Left ventricle myocardium inferior (tissue), 1 donor: ENCODE results near the gene USH1C. TPM values are rescaled to one million over a fixed set of nuclear protein-coding genes. Genes with fewer than 3 reads are reported as not detected.

Experiments used
- DNase-seq: peaks from one replicate; pipeline ENCODE4 v3.0.0-alpha.2; 2020
- H3K27ac ChIP-seq: fragments of 200-600 bp; replicated peaks from 2 replicates; pipeline ENCODE4 v1.8.0; 2021
- H3K27me3 ChIP-seq: fragments of 200-600 bp; 2 replicates; pipeline ENCODE4 v1.8.0; 2021; ENCODE audit warnings: low read depth
- H3K36me3 ChIP-seq: fragments of 200-600 bp; 2 replicates; pipeline ENCODE4 v1.8.0; 2021
- H3K4me1 ChIP-seq: fragments of 200-600 bp; 2 replicates; pipeline ENCODE4 v1.8.0; 2021
- H3K4me3 ChIP-seq: fragments of 200-600 bp; 2 replicates; pipeline ENCODE4 v1.8.0; 2021; ENCODE audit warnings: mild to moderate bottlenecking, moderate library complexity
- H3K9me3 ChIP-seq: fragments of 200-600 bp; replicated peaks from 2 replicates; pipeline ENCODE4 v1.8.0; 2021
- CTCF ChIP-seq: fragments of 200-600 bp; IDR thresholded peaks from 2 replicates; pipeline ENCODE4 v1.8.0; 2021; ENCODE audit warnings: antibody characterized with exemption, mild to moderate bottlenecking, borderline replicate concordance
- intact Hi-C: fragments of 100-400 bp; cut with micrococcal nuclease; formaldehyde crosslinking; loops from one replicate; pipeline ENCODE4 v1.11.0; 2022
- total RNA-seq: library from RNA; stranded (reverse); fragmentation: NEBNext Ultra II Directional; extraction: Animal tissue kit (Norgen Biotek cat#: 25700); gene quantifications from one replicate; pipeline ENCODE4 v1.2.1, GENCODE V29; 2021
- donor health status: DM: no; HTN: yes; CAD: no; lungs with severe emphysema.

The USH1C gene
- total RNA-seq, 1 donor from 2014 or later: not detected

DNA sequence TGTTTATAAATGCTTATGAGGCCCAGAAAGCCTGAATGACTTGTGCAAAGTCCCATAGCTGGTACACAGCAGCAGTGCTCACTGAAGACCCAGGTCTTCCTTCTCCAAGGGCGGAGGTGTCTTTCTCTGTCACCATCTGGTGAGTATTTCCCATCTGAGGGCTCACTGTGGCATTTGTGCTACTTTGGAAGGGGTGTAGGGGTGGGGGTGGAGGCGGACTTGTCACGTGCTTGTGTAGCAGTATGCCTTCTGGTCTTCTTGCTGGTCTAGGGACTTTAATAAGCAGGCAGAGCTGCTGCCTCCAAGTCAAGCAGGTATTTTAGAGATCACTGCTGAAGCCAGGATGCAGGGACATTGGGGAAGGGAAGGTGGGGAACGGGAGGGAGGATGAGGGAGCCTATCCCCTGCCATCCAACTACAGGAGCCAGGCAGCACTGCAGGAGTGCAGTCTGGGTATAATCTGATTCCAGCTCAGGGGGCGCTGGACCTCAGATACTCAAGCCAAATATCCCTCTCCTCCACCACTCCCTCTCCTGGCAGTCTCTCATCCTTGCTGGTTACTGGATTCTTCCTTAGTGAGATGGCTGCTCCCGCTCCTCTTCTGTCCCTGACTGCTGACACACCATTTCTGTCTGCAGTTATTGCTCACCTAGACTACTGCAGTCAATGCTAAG is 71.0 kb downstream of the USH1C start:
- Histone ChIP-seq H3K27ac (no peak overlapping the region), H3K27me3 (peaks cover 65% of the 10 kb centered on the region), H3K36me3 (no peaks in the 10 kb centered on the region), H3K4me1 (peaks cover 7% of the 10 kb centered on the region), H3K4me3 (no peak overlapping the region), H3K9me3 (no peaks in the 10 kb centered on the region)
- no peak for DNase-seq
- TF ChIP-seq CTCF: no peak
- intact Hi-C loops: no loop called here

GRCh38 chr11:17472467-17472866 is 71.7 kb downstream of the USH1C start:
- intact Hi-C loops: no loop called here
- Histone ChIP-seq H3K4me1 (peaks cover 7% of the 10 kb centered on the region), H3K27me3 (peaks cover 57% of the 10 kb centered on the region)

DNA sequence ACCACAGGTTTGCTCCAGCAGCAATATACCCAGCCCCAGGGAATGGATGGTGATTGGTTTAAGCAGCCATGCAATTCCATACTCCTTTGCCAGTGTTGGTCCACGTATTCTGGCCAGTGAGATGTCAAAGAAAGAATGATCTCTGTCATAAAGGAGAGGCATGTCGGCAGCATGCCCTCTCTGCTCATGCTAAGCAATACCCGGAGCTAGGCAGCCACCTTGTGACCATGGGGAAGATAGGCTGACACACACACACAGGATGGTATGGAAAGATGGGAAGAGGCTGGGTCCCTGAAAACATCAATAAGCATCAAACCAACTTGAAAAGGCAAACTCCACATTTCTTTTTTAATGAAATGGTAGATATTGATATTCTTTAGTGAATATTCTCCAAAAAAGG is 72.7 kb downstream of the USH1C start:
- no peaks in the 10 kb centered on the region for H3K9me3 ChIP-seq
- no peaks in the 10 kb centered on the region for H3K36me3 ChIP-seq
- H3K4me1 ChIP-seq: peaks cover 7% of the 10 kb centered on the region
- no peak for DNase-seq
- H3K4me3 ChIP-seq: no peak overlapping the region
- TF ChIP-seq CTCF: no peak
- H3K27me3 ChIP-seq: peaks cover 47% of the 10 kb centered on the region
- no peak overlapping the region for H3K27ac ChIP-seq
- intact Hi-C loops: no loop called here

More at GRCh38 chr11:17472467-17472866, 71.7 kb downstream of the USH1C start:
- no peak for DNase-seq
- Histone ChIP-seq H3K36me3 (no peaks in the 10 kb centered on the region), H3K4me3 (no peak overlapping the region), H3K27ac (no peak overlapping the region), H3K9me3 (no peaks in the 10 kb centered on the region)
- no peak for TF ChIP-seq CTCF

DNA sequence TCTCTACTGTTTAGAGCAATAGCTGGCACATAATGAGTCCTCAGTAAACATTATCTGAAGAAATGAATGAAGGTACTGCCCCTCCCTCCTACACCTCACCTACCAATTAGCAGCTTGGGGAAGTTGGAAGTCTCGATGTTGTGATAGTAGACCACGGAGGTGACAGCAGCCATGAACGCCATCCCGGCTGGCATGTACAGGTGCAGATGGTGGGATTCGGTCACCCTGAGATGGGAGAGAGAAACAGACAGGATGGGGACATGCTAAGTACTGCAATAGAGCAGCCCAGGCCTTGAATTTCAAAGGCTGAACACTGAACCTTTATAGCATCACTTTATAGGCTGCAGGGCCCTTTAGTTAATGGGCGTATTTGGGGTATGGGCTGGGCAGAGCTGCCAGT is 74.2 kb downstream of the USH1C start:
- H3K27me3 ChIP-seq: peaks cover 32% of the 10 kb centered on the region
- DNase-seq: no peak
- no peaks in the 10 kb centered on the region for H3K9me3 ChIP-seq
- no peaks in the 10 kb centered on the region for H3K4me1 ChIP-seq
- no peak for TF ChIP-seq CTCF
- intact Hi-C loops: no loop called here
- H3K36me3 ChIP-seq: no peaks in the 10 kb centered on the region
- H3K4me3 ChIP-seq: no peak overlapping the region
- H3K27ac ChIP-seq: no peak overlapping the region

GRCh38 chr11:17468122-17468521 is 76.1 kb downstream of the USH1C start:
- Histone ChIP-seq H3K36me3 (no peaks in the 10 kb centered on the region), H3K4me1 (no peaks in the 10 kb centered on the region), H3K27me3 (peaks cover 26% of the 10 kb centered on the region), H3K4me3 (no peak overlapping the region), H3K27ac (no peak overlapping the region), H3K9me3 (no peaks in the 10 kb centered on the region)
- no peak for TF ChIP-seq CTCF
- no peak for DNase-seq
- intact Hi-C loops: no loop called here
